Measurements from ENCODE around the gene CAMKMT.
"Not testable (repeated sequence)": the region's sequence is repeated elsewhere in the genome, so short reads cannot be mapped to it uniquely, and the experiment has no call there.

CAMKMT gene

GRCh38 chr2:44362207-44363015 is 664 bp downstream of the CAMKMT start:
- DNase-seq, result no peak

DNA sequence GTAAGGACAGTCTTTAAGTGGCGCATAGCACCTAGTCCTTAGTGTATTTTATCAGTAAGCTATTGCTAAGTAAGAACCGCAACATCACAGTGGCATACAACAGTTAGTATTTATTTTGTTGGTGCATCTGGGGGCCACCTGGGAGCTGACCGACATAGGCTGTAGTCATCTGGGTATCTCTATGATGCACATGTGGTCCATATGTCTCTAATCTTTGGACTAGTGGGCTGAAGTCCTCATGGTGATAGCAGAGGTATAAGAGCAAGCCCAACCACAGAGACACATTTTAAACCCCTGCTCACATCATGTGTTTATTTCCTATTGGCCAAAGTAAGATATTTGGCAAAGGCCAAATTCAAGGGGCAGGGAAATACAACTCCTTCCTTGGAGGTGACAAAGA is 2.9 kb downstream of the CAMKMT start:
- DNase-seq, result no peak

DNA sequence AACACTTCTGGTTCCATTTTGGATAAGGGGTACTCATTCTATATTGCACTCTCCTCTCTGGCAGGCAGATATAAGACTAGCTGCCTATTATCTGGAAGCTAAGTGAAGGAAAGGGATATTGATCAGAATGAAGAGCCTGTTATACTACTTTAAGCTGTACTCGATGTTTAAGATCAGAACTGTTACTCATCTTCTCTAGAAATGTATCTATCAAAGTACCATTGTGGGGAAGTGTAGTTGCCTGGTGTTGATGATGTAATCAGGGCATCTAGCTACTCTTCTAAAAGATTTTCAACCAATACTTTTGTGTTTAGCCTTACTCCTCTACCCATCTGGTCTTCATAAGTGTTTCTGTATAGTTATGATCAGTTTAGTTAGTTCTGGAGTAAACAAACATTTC is 5.8 kb downstream of the CAMKMT start:
- DNase-seq, result no peak

- no peak for DNase-seq
Observed at GRCh38 chr2:44369392-44369791, 7.6 kb downstream of the CAMKMT start.

DNA sequence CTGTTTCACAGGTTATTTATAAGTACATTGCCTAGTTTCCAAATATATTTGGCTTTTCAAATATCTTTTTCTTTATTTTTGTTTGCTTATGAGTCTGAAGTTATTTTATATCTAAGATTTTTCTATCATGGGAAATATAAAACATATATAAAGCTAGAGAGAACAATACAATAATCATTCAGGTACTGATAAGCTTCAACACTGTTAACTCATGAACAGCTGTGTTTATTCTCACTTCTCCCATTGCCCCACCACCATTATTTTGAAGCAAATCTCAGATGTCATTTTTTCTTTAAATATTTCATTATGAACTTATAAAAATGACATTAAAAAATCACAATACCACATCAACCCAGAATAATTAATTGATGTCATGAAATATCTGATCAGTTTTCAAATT is 9.7 kb downstream of the CAMKMT start:
- DNase-seq, result no peak

DNA sequence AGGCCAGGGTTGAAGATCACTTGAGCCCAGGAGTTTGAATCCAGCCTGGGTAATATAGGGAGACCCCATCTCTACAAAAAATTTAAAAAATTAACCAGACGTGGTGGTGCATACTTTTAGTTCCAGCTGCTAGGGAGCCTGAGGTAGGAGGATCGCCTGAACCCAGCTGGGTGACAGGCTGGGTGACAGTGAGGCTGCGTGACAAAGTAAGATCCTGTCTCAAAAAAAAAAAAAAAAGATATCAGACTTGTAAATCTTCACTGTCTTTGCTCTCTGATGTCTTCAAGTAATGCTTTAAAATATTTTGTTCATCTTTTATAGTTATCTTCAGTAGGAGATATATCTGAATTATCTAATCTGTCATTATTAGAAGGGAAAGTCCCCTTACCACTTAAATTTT is 10.5 kb downstream of the CAMKMT start:
- no peak for DNase-seq

DNA sequence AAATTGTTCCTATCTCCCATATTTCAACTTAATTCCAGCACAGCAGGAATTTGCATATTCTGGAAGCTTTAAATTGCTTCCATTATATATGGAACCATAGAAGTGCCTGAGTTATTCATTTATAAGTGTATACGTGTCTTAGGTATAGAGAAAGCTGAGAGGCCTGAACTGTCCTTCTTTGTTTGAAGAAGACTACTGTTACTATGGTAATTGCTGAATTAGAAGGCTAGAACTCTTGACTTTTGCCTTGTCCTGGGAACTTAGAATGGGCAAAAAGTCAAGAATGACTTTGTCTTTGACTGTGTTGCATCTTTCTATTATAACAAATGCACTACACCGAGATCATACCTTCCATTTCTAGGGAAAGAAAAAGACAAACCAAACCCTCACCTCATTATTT is 15.7 kb downstream of the CAMKMT start:
- DNase-seq, result no peak

GRCh38 chr2:44385226-44385625 is 23.5 kb downstream of the CAMKMT start:
- not testable (repeated sequence) for DNase-seq

DNA sequence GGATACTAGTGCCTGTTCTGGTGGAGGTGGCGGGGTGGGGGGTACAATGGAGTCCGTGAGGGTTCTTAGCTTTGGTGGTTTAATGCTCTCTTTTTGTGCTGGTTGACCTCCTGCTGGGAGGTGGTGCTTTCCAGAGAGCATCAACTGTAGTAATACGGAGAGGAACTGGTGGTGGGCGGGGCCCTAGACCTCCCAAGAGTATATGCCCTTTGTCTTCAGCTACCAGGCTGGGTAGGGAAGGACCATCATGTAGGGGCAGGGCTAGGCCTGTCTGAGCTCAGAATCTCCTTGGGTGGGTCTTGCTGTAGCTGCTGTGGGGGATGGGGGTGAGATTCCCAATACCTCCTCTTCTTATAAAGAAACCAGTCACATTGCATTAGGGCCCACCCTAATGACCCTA is 27.1 kb downstream of the CAMKMT start:
- DNase-seq, result no peak

GRCh38 chr2:44389895-44390294 is 28.1 kb downstream of the CAMKMT start:
- no peak for DNase-seq

GRCh38 chr2:44392338-44392943 is 30.7 kb downstream of the CAMKMT start:
- no peak for DNase-seq

GRCh38 chr2:44397447-44398175 is 35.9 kb downstream of the CAMKMT start:
- no peak for DNase-seq

DNA sequence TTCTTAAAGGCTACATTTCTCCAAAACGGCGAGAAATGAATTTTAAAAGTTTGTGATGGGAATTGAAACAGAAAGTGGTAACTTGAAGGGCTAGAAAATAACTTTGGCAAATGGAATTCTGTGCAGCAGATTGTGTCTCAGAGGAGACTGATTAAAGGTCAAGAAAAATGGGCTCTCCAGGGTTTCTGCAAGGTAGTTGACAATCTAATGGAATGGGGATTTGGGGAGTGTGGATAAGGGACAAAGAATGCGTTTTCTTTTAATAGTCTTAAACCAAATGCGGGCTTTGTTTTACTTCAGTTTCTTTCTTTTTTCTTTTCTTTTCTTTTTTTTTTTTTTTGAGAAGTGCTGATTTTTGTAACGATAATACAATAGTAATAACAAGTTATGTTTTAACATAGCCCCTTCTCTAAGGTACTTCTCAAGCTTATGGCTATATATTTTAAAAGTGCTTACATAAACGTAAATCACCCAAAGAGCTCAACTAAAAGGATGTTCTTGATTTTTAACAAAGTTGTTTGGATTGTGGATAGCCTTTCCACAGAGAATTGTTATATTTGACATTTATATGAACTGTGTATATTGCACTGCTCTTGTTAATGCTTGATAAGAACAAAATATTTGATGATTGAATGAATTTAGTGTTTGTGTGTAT is 36.6 kb downstream of the CAMKMT start:
- DNase-seq, result no peak

- DNase-seq, result no peak
Observed at GRCh38 chr2:44420725-44421124, 59.0 kb downstream of the CAMKMT start.

GRCh38 chr2:44424211-44424610 is 62.5 kb downstream of the CAMKMT start:
- no peak for DNase-seq

DNA sequence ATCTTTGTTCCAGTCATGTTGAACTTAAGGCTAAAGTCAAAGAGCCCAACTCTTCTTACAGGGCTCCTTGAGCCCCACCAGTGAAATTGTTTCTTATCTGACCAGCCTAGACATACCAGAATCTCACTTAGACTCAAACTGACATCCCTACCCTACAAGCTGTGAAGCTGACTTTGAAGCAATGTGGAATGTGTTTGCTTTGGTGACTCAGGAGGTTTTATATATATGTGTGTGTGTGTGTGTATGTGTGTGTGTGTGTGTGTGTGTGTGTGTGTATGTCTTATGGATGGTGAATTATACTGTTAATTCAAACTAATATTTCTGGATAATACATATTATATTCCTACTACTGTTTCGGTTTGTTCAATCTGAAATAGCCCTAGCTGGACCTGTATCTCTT is 67.3 kb downstream of the CAMKMT start:
- no peak for DNase-seq

DNA sequence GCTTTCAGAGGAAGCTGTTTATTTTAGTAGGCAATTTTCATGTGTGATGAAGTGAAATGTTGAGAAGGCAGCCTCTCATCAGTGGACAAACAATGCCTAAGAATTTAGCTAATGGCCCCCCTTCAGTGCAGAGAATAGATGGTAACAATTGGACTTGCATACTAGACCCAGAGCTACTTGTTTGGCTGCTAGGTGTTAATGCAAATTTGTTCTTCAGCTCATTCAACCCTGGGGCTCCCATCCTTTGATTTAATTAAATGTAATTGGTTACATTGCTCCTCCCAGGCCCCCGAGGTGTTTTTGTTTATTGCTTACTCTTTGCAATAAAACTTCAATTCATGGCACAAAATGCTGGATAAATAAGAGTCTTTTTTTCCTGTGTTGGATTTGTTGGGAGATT is 68.6 kb downstream of the CAMKMT start:
- no peak for DNase-seq

- DNase-seq, result no peak
Observed at GRCh38 chr2:44433895-44434294, 72.1 kb downstream of the CAMKMT start.

DNA sequence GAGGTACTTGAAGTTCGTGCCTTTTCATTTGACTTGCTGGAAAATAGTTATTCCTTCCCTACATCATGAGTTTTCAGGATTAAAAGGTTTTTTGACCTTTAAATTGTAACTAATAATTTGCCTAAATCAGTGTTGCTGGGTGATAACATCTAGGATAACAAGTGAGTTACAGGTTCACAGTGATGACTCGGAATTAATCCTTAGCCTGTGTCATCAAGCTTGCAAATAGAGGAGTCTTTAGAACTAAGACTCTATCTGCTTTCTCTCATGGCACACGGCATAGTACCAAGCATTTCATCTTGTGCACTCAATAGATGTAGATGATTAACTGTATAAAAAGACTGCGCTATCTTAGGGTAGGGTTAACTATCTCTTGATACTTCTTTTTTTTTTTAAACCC is 79.5 kb downstream of the CAMKMT start:
- DNase-seq, result no peak

DNA sequence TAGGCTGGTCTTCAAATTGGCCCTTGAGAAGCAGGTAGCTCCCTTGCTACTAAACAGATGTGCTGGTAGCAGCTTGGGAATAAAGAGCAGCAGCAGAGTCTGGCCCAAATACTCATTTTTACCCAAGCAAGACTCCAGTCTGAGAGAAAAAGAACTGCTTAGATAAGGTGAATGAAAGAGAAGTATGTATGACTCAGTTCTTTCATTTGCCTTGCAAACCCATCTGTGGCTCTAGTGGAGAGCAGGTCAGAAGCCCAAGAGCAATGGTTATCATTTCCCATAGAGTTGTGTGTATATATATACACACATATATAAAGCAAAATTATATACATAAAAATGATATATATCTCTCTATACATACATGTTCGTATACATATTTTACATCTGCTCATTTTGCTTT is 80.3 kb downstream of the CAMKMT start:
- DNase-seq, result no peak

- no peak for DNase-seq
Observed at GRCh38 chr2:44443517-44443916, 81.8 kb downstream of the CAMKMT start.

DNA sequence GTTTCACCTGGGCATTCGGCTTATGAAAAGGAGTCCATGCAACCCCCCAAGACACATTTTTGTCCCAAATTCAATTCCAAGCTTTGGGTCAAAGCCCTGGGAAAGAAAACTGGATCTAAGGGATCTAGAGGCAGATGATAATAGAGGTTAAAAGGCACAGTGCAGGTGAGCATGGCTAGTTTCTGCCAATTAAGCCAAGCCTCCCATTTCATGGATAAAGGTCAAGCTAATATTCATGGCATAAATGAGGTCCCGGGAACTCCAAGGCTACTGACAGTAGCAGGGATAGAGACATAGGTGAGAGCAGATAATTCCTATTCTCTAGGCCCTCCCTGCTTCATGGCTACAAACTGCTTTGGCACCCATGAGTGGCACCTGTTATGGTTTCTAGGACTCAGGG is 83.1 kb downstream of the CAMKMT start:
- DNase-seq, result no peak

DNA sequence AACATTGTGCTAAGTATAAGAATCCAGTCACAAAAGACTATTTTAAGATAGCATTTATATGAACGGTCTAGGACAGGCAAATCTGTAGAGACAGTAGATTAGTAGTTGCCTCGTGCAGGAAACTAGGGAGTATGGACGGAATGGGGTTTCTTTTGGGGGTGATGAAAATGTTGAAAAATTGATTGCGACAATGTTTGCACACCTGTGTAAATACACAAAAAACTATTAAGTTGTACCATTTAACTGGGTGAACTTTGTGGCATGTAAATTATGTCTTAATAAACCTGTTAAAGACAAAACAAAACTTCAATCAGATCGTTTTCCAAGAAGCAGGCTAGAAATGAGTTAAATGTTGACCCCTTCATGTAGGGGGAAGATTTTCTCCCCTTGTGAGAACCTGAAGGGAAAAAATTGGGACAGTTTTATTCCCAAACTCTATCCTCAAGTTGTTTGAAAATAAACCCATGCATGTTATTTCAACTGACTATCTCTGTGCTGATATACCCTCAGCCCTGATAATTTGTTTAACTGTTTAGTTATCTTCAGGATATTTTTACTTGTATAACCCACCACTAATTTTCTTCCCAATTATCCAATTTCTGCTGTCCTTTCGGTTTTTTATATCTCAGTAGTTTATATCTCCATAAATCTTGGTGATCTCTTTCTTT is 87.2 kb downstream of the CAMKMT start:
- no peak for DNase-seq

All from SHP77 treated with DMSO at 0.1 percent for 48 hours (cell line).